HG03196 (cell line): ENCODE measurements around the gene MC5R.
"Not testable (repeated sequence)": the region's sequence is repeated elsewhere in the genome, so short reads cannot be mapped to it uniquely, and the experiment has no call there.

Experiments used
- ATAC-seq: cut with Tn5 transposase; IDR thresholded peaks from one replicate; pipeline ENCODE4 v1.9.1; 2021; ENCODE audit not compliant: unreplicated experiment

MC5R gene

GRCh38 chr18:13836559-13836958 lies 12.6 kb downstream of the MC5R start:
- no peak for ATAC-seq

GRCh38 chr18:13849791-13850190 lies 25.8 kb downstream of the MC5R start:
- ATAC-seq, result no peak

GRCh38 chr18:13862898-13863297 lies 38.9 kb downstream of the MC5R start:
- ATAC-seq, result not testable (repeated sequence)

- no peak for ATAC-seq
These were observed 44.7 kb downstream of the MC5R start for GRCh38 chr18:13868501-13869271.

- ATAC-seq, result no peak
These were observed 47.8 kb downstream of the MC5R start for GRCh38 chr18:13871701-13872100.

- no peak for ATAC-seq
These were observed 48.4 kb downstream of the MC5R start for GRCh38 chr18:13872373-13872772.

GRCh38 chr18:13872932-13873331 lies 49.0 kb downstream of the MC5R start:
- no peak for ATAC-seq

- ATAC-seq, result no peak
These were observed 50.6 kb downstream of the MC5R start for GRCh38 chr18:13874558-13874957.
